Activated CD8-positive, alpha-beta memory T cell treated with anti-CD3 and anti-CD28 coated beads for 24 hours (primary cell): Measurements from ENCODE around the gene PIAS3.
"Not testable (repeated sequence)": the region's sequence is repeated elsewhere in the genome, so short reads cannot be mapped to it uniquely, and the experiment has no call there.

ENCODE experiments used
- DNase-seq: peaks from one replicate; pipeline ENCODE4 v3.0.0-alpha.2; 2020

PIAS3 gene

GRCh38 chr1:145822779-145823331, 36.0 kb downstream of the PIAS3 start:
- not testable (repeated sequence) for DNase-seq

GRCh38 chr1:145818095-145818494, 40.8 kb downstream of the PIAS3 start:
- DNase-seq = not testable (repeated sequence)

- not testable (repeated sequence) for DNase-seq
Observed at GRCh38 chr1:145812977-145813810, 45.7 kb downstream of the PIAS3 start.

- DNase-seq = no peak
Observed at GRCh38 chr1:145806844-145807243, 52.0 kb downstream of the PIAS3 start.

GRCh38 chr1:145806408-145806807, 52.5 kb downstream of the PIAS3 start:
- no peak for DNase-seq

- no peak for DNase-seq
Observed at GRCh38 chr1:145805057-145805456, 53.8 kb downstream of the PIAS3 start.

- DNase-seq = no peak
Observed at GRCh38 chr1:145804235-145805045, 54.4 kb downstream of the PIAS3 start.

- DNase-seq = no peak
Observed at GRCh38 chr1:145799806-145800205, 59.1 kb downstream of the PIAS3 start.
